Mucosa of descending colon (tissue), 3 donors: ENCODE data around the gene SEMA3C. TPM values are rescaled to one million over a fixed set of nuclear protein-coding genes. Genes with fewer than 3 reads are reported as not detected.
A peak's percentile ranks its signal among the peaks of the same experiment; 100 is the strongest.

Experiments
- ATAC-seq: fragments of 200-7000 bp; cut with Tn5 transposase; one replicate; pipeline ENCODE4 v1.9.1; 2020; ENCODE audit warnings: mild to moderate bottlenecking, moderate library complexity
- DNase-seq, 3 donors: peaks; one replicate each; pipeline ENCODE4 v3.0.0-alpha.2; 2020
- H3K36me3 ChIP-seq: fragments of 200-600 bp; one replicate; pipeline ENCODE4 v1.8.0; 2021; ENCODE audit warnings: low read depth, mild to moderate bottlenecking
- H3K4me1 ChIP-seq: fragments of 200-600 bp; one replicate; pipeline ENCODE4 v1.8.0; 2021; ENCODE audit warnings: low read depth, mild to moderate bottlenecking
- H3K4me3 ChIP-seq: fragments of 200-600 bp; one replicate; pipeline ENCODE4 v1.8.0; 2021; ENCODE audit warnings: mild to moderate bottlenecking
- H3K9me3 ChIP-seq: fragments of 200-600 bp; one replicate; pipeline ENCODE4 v1.8.0; 2021; ENCODE audit warnings: mild to moderate bottlenecking
- CTCF ChIP-seq: fragments of 200-600 bp; IDR thresholded peaks from one replicate; pipeline ENCODE4 v1.8.0; 2022; ENCODE audit warnings: antibody characterized with exemption, mild to moderate bottlenecking
- intact Hi-C, 2 donors: fragments of 100-400 bp; cut with DNase I in 1 of 2; cut with micrococcal nuclease in 1 of 2; formaldehyde crosslinking; loops; one replicate each; pipeline versions ENCODE4 v1.11.0 to v1.11.1; 2022; cut with DNase I, micrococcal nuclease
- long read RNA-seq, 2 donors: library from polyadenylated mRNA; unstranded; transcript quantifications; one replicate each; pipeline ENCODE4 v2.0.0, GENCODE V29; 2019 to 2021
- total RNA-seq, 3 donors: library from RNA; stranded (reverse); fragmentation: NEBNext Ultra II Directional in 2 of 3; extraction: Animal tissue kit (Norgen Biotek cat#: 25700) in 2 of 3; gene quantifications; one replicate each; pipeline versions ENCODE4 v1.2.1 to v1.2.4, GENCODE V29; 2021 to 2023
- donor health status: DM: no; HTN: no; CAD: no; lungs with moderate emphysema.
- donor health status: DM: no; HTN: no; CAD: no.
- donor health status: DM: no; HTN: yes; CAD: no.

SEMA3C gene
- 100 to 1,000 TPM in 1 of 3 donors, 10 to 100 TPM in 2; 72.4 to 150 (median 83.7) TPM for total RNA-seq
- long read RNA-seq, donor 1, full-length matches to known transcripts = 63 of 84 reads
- long read RNA-seq, donor 1, partial matches to known transcripts = 6 of 84 reads
- long read RNA-seq, donor 1, other reads (novel, unspliced or antisense) = 15 of 84 reads
- long read RNA-seq, donor 2, full-length matches to known transcripts = 4 of 12 reads
- long read RNA-seq, donor 2, partial matches to known transcripts = 3 of 12 reads
- long read RNA-seq, donor 2, other reads (novel, unspliced or antisense) = 5 of 12 reads

- Histone ChIP-seq H3K4me1 (no peaks in the 10 kb centered on the region), H3K9me3 (no peaks in the 10 kb centered on the region), H3K36me3 (no peaks in the 10 kb centered on the region), H3K4me3 (peak within 1 kb of the TSS; percentile 23)
- DNase-seq (peak; percentile 91 to 95 (median 92)), ATAC-seq (peak; percentile 90)
- no peak for TF ChIP-seq CTCF
- intact Hi-C loops = loop anchor here in 1 of 2 donors (5.0 to 10.0 kb wide), 2 partner anchors 214 to 528 kb away; no protein-coding TSS in a partner anchor
Measured at GRCh38 chr7:80918909-80919721, at the start of gene SEMA3C. Gene SEMA3C (minus strand): TSS chr7:80919051. CDS start chr7:80916781, 2,270 bp downstream.

- no peaks in the 10 kb centered on the region for H3K36me3 ChIP-seq
- no peak overlapping the region for H3K4me3 ChIP-seq
- H3K9me3 ChIP-seq = no peaks in the 10 kb centered on the region
- ATAC-seq = no peak
- H3K4me1 ChIP-seq = no peaks in the 10 kb centered on the region
- intact Hi-C loops = no loop called here
- TF ChIP-seq CTCF = no peak
- no peak for DNase-seq
Measured at GRCh38 chr7:80968606-80969005, 49.8 kb upstream of the SEMA3C start.

- Histone ChIP-seq H3K9me3 (no peaks in the 10 kb centered on the region), H3K4me3 (no peak overlapping the region), H3K4me1 (no peaks in the 10 kb centered on the region), H3K36me3 (no peaks in the 10 kb centered on the region)
- ATAC-seq (no peak), DNase-seq (no peak)
- intact Hi-C loops = no loop called here
- no peak for TF ChIP-seq CTCF
Measured at GRCh38 chr7:80967917-80968297, 49.1 kb upstream of the SEMA3C start.

GRCh38 chr7:80967071-80967916 lies 48.4 kb upstream of the SEMA3C start:
- no peaks in the 10 kb centered on the region for H3K4me1 ChIP-seq
- H3K9me3 ChIP-seq = no peaks in the 10 kb centered on the region
- ATAC-seq = no peak
- no peaks in the 10 kb centered on the region for H3K36me3 ChIP-seq
- intact Hi-C loops = no loop called here
- H3K4me3 ChIP-seq = no peak overlapping the region
- TF ChIP-seq CTCF = no peak
- no peak for DNase-seq

GRCh38 chr7:80960244-80960795 lies 41.5 kb upstream of the SEMA3C start:
- TF ChIP-seq CTCF = no peak
- intact Hi-C loops = no loop called here
- no peaks in the 10 kb centered on the region for H3K9me3 ChIP-seq
- DNase-seq (no peak), ATAC-seq (no peak)
- no peak overlapping the region for H3K4me3 ChIP-seq
- no peaks in the 10 kb centered on the region for H3K36me3 ChIP-seq
- no peaks in the 10 kb centered on the region for H3K4me1 ChIP-seq
